Measurements from ENCODE around the gene CMTM4. TPM values are rescaled to one million over a fixed set of nuclear protein-coding genes. Genes with fewer than 3 reads are reported as not detected.
A peak's percentile ranks its signal among the peaks of the same experiment; 100 is the strongest.
"Not testable (repeated sequence)": the region's sequence is repeated elsewhere in the genome, so short reads cannot be mapped to it uniquely, and the experiment has no call there.

Gene CMTM4
- total RNA-seq, 1 donor from 2014 or later, result 17.8 TPM

GRCh38 chr16:66711581-66711980, 15.0 kb upstream of the CMTM4 start:
- intact Hi-C loops (cut with DNase I), result no loop called here
- no peak for DNase-seq (ENCODE audit: low spot score)
- ATAC-seq, result no peak

GRCh38 chr16:66706506-66706880, 9.9 kb upstream of the CMTM4 start:
- ATAC-seq, result no peak
- DNase-seq (ENCODE audit: low spot score), result peak; percentile 40
- intact Hi-C loops (cut with DNase I), result no loop called here

GRCh38 chr16:66705790-66706505, 9.4 kb upstream of the CMTM4 start:
- DNase-seq (ENCODE audit: low spot score) (peak; percentile 72), ATAC-seq (peak; percentile 76)

GRCh38 chr16:66703406-66704215, 7.1 kb upstream of the CMTM4 start:
- intact Hi-C loops (cut with DNase I), result no loop called here
- DNase-seq (ENCODE audit: low spot score) (no peak), ATAC-seq (peak; percentile 46)

More at GRCh38 chr16:66705790-66706505, 9.4 kb upstream of the CMTM4 start:
- intact Hi-C loops (cut with DNase I), result no loop called here

GRCh38 chr16:66701516-66701915, 5.0 kb upstream of the CMTM4 start:
- intact Hi-C loops (cut with DNase I), result no loop called here
- DNase-seq (ENCODE audit: low spot score) (no peak), ATAC-seq (no peak)

- DNase-seq (ENCODE audit: low spot score) (no peak), ATAC-seq (no peak)
- intact Hi-C loops (cut with DNase I), result no loop called here
Observed at GRCh38 chr16:66701026-66701425, 4.5 kb upstream of the CMTM4 start.

DNA sequence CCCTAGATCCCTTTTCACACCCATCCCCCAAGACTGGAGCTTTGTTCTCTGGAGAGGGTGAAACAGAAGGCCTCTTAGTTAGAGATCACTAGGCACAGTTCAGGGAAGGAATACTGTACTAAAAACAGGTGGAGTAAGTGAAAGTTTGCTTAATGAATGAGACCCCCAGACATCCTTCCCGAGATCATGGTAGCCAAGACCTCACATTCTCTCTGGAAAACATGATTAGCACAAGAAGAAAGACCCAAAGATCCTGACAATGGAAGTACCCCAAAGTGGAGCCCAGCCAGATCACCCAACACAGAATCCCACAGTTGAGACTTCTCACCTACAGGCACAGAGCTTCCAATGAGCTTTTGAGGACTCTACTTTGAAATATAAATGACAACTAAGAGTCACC, 3.4 kb upstream of the CMTM4 start:
- no peak for DNase-seq (ENCODE audit: low spot score)
- intact Hi-C loops (cut with DNase I), result no loop called here

GRCh38 chr16:66698046-66698445, 1.5 kb upstream of the CMTM4 start:
- no peak for DNase-seq (ENCODE audit: low spot score)
- ATAC-seq, result no peak
- intact Hi-C loops (cut with DNase I), result no loop called here

More for the DNA sequence above, 3.4 kb upstream of the CMTM4 start:
- no peak for ATAC-seq

DNA sequence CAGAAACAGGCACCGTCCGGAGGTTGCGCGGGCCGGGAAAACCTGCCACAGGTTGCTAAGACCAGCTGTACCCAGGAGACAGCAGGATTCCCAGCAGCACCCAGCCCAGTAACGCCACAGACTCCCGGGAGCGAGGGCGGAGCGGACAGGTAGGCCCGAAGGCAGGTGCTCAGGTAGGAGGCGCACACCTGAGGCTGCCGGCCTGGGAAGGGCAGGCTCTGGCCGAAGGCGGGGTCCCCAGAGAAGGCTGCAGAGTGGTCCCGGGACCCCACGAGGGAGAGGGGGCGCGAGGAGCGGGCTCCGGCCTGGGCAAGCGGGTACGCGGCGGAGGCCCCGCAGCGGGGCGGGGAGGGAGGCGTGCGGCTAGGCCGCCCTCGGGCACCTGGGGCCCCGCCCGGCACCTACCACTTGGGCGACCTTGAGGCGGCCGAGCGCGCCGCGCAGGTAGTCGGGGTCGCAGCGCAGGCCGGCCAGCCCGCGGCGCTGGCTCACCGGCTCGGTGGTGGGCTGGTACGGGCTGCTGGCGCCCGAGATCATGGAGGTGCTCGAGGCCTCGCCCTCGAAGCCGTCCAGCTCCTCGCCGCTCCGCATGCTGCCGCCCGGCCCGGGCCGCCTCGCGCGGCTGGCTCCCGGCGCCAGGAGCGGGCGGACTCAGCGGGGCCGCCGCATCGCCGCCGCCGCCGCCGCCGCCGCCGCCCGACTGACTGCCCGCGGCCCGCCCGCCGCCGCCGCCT, 441 bp downstream of the CMTM4 start:
- ATAC-seq (peak; percentile 15), DNase-seq (ENCODE audit: low spot score) (peak; percentile 62)
- intact Hi-C loops (cut with DNase I), result no loop called here

GRCh38 chr16:66695471-66695934, 1.0 kb downstream of the CMTM4 start:
- intact Hi-C loops (cut with DNase I), result no loop called here
- ATAC-seq (no peak), DNase-seq (ENCODE audit: low spot score) (no peak)

DNA sequence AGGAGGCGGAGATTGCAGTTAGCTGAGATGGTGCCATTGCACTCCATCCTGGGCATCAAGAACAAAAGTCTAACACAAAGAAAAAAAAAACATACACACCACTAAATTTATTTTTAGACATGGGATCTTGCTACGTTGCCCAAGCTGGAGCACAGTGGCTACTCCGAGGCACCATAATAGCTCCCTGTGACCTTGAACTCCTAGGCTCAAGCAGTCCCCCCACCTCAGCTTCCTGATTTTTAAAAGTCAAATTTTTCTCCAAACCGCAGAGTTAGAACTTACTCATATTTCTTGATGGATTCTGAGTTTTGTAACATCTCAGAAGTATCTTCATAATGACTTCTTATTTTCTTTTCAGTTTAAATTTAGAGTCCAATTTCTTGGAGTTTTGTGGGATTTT, 3.4 kb downstream of the CMTM4 start:
- no peak for ATAC-seq
- DNase-seq (ENCODE audit: low spot score), result no peak
- intact Hi-C loops (cut with DNase I), result no loop called here

GRCh38 chr16:66692341-66692740, 4.2 kb downstream of the CMTM4 start:
- DNase-seq (ENCODE audit: low spot score) (no peak), ATAC-seq (no peak)
- intact Hi-C loops (cut with DNase I), result no loop called here

GRCh38 chr16:66691234-66691633, 5.3 kb downstream of the CMTM4 start:
- ATAC-seq, result no peak
- intact Hi-C loops (cut with DNase I), result no loop called here

GRCh38 chr16:66690106-66690847, 6.3 kb downstream of the CMTM4 start:
- DNase-seq (ENCODE audit: low spot score), result no peak
- intact Hi-C loops (cut with DNase I), result no loop called here
- no peak for ATAC-seq

More at GRCh38 chr16:66691234-66691633, 5.3 kb downstream of the CMTM4 start:
- no peak for DNase-seq (ENCODE audit: low spot score)

DNA sequence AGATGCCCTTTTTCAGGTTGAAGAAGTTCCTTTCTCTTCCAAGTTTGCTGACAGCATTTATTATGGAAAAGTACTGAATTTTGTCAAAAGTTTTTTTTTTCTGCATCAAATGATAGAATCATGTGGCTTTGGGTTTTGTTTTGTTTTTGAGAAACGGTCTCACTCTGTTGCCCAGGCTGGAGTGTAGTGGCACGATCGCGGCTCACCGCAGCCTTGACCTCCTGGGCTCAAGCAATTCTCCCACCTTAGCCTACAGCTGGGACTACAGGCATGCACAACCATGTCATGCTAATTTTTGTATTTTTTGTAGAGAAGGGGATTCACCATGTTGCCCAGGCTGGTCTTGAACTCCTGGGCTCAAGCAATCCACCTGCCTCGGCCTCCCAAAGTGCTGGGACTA, 7.3 kb downstream of the CMTM4 start:
- intact Hi-C loops (cut with DNase I), result no loop called here
- DNase-seq (ENCODE audit: low spot score) (no peak), ATAC-seq (no peak)

- DNase-seq (ENCODE audit: low spot score), result no peak
- intact Hi-C loops (cut with DNase I), result no loop called here
- no peak for ATAC-seq
Observed at GRCh38 chr16:66687906-66688625, 8.5 kb downstream of the CMTM4 start.

DNA sequence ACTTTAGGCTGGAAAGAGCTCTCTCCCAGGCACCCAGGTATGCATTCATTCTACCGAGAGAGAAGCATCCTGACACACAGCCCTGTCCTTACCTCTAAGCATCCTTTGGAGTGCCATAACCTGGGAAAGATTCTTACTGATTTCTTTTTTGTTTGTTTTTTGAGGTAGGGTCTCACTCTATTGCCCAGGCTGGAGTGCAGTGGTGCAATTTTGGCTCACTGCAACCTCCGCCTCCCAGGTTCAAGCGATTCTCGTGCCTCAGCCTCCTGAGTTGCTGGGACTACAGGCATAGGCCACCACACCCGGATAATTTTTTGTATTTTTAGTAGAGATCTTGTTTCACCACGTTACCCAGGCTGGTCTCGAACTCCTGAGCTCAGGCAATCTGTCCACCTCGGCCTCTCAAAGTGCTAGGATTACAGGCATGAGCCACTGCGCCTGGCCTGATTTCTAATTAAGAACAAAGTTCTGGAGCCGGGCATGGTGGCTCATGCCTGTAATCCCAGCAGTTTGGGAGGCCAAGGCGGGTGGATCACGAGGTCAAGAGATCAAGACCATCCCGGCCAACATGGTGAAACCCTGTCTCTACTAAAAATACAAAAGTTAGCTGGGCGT, 10.9 kb downstream of the CMTM4 start:
- DNase-seq (ENCODE audit: low spot score); intact Hi-C loops (cut with DNase I); ATAC-seq: not testable (repeated sequence)

- intact Hi-C loops (cut with DNase I), result no loop called here
- DNase-seq (ENCODE audit: low spot score) (no peak), ATAC-seq (no peak)
Observed at GRCh38 chr16:66682271-66682670, 14.3 kb downstream of the CMTM4 start.
